DMS79 (cell line): ENCODE measurements around the gene GRIN1.

Experiments used
- DNase-seq: peaks from one replicate; lab custom pipeline; 2025; lab: John Stamatoyannopoulos, UW

The GRIN1 gene

GRCh38 chr9:137193771-137194170 lies 54.8 kb downstream of the GRIN1 start:
- DNase-seq: no peak

DNA sequence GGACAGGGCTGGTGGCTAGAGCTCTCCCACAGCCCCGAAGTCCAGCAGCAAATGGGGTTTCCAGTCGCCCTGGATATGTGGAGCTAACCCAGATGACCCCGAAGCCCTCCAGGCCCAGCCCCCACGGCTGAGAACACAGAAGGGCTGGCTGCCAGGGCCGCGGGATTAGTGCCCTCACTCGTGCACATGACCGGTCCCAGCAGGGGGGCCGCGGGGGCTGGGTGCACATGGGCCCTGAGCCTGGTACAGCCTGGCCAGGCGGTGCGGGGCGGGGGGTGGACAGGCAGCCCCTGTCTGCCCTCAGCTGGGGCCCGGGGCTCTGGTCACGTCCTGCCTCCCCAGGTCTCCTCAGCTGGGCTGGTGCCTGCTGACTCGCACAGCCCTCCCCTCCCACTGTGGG lies 55.4 kb downstream of the GRIN1 start:
- DNase-seq: no peak

DNA sequence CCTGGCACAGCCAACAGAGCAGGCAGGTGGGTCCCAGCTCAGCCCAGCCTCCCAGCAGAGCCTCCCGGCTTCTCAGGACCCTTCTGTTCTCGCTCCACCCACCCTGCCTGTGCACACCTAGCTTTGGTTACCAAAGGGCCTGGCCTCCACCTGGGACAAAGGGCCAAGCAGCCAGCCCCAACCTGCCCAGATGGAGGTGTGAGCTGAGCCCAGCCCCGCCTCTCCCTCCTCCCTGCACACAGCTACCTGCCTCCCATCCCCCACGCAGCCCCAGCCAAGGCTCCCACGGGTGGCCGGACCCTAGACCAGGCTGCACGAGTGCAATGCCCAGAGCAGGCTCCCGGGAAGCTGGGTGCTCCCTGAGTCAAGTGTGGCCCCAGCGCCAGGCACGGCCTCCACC lies 56.0 kb downstream of the GRIN1 start:
- DNase-seq: peak; percentile 88

- DNase-seq: peak; percentile 86
Observed at GRCh38 chr9:137195525-137196220, 56.7 kb downstream of the GRIN1 start.

- no peak for DNase-seq
Observed at GRCh38 chr9:137198051-137198901, 59.3 kb downstream of the GRIN1 start.

GRCh38 chr9:137198902-137199283 lies 59.9 kb downstream of the GRIN1 start:
- DNase-seq: no peak

GRCh38 chr9:137199411-137200121 lies 60.6 kb downstream of the GRIN1 start:
- DNase-seq: no peak

DNA sequence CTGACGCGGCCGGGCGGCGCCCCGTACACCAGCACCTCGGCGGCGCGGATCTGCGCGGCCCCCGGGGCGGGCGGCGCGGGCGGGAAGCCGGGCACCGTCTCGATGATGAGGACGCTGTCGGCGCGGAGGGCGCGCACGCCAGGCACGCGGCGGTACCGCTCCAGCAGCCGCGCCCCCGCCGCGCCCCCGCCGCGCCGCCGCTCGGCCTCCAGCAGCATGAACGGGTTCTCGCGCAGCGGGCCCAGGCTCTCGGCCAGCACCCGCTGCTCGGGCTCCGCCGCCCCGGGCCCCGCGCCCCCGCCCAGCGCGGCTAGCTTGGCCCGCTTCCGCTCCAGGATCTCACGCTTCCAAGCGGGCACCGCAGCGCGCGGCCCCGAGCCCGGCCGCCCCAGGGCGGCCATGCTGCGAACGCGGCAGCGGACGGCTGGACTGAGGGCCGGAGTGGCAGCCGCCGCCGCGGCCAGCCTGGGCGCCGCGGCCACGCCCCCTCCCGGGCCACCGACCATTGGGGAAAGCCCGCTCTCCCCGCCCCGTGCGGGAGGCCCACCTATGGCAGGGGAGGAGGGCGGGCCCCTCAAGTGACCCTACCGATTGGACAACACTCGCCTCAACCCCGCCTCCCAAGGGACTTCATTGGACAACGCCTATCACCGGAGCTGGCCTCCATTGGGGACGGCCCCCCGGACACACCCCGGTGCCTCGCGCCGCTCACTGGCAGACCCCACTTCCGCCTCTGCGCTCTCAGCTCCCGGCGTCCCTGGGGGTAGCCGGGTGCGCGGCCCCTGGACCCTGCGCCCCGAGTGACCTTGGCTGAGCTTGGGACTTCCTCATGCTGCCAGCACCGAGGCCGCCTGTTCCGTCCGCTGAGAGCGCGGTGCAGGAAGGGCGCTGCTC lies 61.6 kb downstream of the GRIN1 start, which contains the start of gene TPRN:
Gene TPRN, minus strand, starts transcription at position 431 of the 894 bp plus-strand sequence. Its CDS starts 30 bp downstream, at position 401.
- DNase-seq: peak; percentile 99

GRCh38 chr9:137201205-137201868 lies 62.4 kb downstream of the GRIN1 start:
- DNase-seq: no peak

- DNase-seq: no peak
Observed at GRCh38 chr9:137202966-137203365, 64.0 kb downstream of the GRIN1 start.

DNA sequence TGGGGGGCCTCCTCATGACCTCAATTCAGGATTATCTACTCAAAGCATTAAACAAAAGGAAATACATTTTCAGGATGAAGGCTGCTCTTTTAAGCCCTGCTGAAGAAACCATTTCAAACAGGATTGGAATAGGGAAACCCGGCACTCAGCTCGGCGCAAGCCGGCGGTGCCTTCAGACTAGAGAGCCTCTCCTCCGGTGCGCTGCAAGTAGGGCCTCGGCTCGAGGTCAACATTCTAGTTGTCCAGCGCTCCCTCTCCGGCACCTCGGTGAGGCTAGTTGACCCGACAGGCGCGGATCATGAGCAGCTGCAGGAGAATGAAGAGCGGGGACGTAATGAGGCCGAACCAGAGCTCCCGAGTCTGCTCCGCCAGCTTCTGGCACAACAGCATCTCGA lies 65.8 kb downstream of the GRIN1 start:
- no peak for DNase-seq

GRCh38 chr9:137205126-137206069 lies 66.4 kb downstream of the GRIN1 start, which contains the start of the genes NDOR1 and TMEM203:
NDOR1 (plus strand) TSS chr9:137205700; CDS start chr9:137205778, 78 bp downstream.
TMEM203 (minus strand) TSS chr9:137205648; CDS start chr9:137205414, 234 bp downstream.
- DNase-seq: peak; percentile 69

- no peak for DNase-seq
Observed at GRCh38 chr9:137206602-137207001, 67.6 kb downstream of the GRIN1 start.

- DNase-seq: no peak
Observed at GRCh38 chr9:137211532-137211931, 72.6 kb downstream of the GRIN1 start.

DNA sequence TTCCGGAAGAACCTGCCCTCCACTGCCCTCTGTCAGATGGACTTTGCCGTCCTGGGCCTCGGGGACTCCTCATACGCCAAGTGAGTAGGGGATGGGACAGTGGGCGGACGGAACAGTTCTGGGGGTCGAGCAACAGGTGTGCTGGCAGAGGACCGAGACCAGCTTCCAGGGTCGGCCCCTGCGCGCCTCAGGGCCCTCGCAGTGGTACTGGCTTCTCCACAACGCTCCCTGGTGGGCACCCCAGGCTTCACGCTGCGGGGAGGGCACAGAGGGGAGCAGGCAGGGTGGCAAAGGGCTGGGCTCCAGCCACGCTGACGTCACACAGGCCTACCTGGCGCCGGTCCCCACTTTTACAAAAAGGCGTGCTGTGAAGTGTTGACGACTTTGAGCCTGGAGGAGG lies 73.6 kb downstream of the GRIN1 start:
- no peak for DNase-seq

DNA sequence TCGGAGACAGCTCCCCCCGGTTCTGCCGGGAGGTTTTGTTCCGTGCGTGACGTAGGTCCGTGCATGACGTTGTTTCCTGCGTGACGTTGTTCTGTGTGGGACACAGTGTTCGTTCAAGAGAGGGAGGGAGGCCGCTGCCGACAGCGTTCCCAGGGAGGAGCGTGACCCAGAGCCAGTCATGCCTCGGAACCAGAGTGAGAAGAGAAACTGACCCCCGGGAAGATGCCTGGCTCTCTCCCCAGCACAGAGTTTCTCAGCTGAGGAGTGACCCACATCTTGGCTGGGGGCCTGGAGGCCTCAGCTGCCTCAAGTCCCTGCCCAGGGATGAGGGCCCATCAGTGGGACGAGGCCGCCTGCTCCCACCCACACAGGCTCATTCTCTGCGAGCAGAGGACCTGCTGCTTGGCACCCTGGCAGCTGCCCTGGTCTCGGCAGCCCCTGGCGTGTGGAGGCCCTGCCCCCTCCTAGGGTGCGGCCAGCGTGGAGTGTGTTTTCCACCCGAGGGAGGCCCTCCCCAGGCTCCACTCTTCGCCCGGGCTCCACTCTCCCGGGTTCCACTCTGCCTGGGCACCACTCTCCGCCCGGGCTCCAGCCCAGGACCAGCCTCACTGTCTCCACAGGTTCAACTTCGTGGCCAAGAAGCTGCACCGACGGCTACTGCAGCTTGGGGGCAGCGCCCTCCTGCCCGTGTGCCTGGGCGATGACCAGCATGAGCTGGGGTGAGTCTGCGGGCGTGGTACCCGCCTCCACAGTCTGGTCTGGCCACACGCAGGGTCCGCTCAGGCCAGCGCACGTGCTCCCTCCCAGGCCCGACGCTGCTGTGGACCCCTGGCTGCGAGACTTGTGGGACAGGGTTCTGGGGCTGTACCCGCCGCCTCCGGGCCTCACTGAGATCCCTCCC lies 74.5 kb downstream of the GRIN1 start:
- no peak for DNase-seq

- no peak for DNase-seq
Observed at GRCh38 chr9:137214620-137215019, 75.7 kb downstream of the GRIN1 start.

GRCh38 chr9:137215196-137215986 lies 76.4 kb downstream of the GRIN1 start:
- no peak for DNase-seq
